SW480 (cell line): Measurements from ENCODE around the gene HRNR.
"Not testable (repeated sequence)": the region's sequence is repeated elsewhere in the genome, so short reads cannot be mapped to it uniquely, and the experiment has no call there.

Experiments used
- DNase-seq: peaks from one replicate; pipeline ENCODE4 v3.0.0-alpha.2; 2016; ENCODE audit warnings: low spot score

HRNR gene

DNA sequence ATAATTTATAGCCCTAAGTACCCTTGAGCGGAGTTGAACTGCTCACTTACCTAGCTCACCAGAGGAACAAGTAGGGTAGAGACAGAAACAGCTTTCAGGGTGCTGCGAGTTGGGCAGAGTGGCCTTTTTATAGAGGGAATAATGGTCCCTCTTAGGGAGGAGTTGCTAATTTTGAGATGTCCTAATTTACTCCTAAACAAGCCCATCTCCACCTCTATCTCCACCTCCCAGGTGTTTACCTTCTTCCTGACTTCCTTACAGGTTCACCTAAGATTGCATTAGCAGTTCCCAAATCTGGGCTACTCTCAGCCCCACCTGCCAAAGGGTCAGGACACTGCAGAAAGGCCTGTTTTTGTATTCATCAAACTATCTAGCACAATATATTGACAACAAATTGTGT lies at the start of gene HRNR:
Gene HRNR, minus strand, starts transcription at position 101 of the 400 bp plus-strand sequence. CDS start 940 bp downstream, outside the sequence.
- no peak for DNase-seq

GRCh38 chr1:152256394-152256793 lies 32.4 kb upstream of the HRNR start:
- DNase-seq = not testable (repeated sequence)

- no peak for DNase-seq
Observed at GRCh38 chr1:152252157-152252556, 28.2 kb upstream of the HRNR start.

- DNase-seq = no peak
Observed at GRCh38 chr1:152251391-152251790, 27.4 kb upstream of the HRNR start.

- DNase-seq = no peak
Observed at GRCh38 chr1:152247316-152247715, 23.3 kb upstream of the HRNR start.

- DNase-seq = no peak
Observed at GRCh38 chr1:152244576-152245273, 20.7 kb upstream of the HRNR start.

DNA sequence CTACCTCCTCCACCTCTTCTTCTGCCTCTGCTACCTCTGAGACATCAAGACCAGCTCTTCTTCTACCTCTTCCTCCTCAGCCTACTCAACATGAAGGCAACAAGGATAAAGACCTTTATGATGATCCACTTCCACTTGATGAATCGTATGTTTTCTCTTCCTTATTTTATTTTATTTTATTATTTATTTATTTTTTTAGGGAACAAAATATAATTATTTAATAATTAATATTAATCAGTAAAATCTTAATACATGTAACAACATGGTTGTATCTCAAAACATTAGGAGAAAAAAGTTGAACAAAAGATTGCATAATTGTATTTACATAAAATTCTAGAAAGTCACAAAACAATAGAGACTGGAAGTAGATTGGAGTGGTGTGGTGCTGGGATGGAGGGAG lies 13.1 kb upstream of the HRNR start:
- no peak for DNase-seq

- DNase-seq = no peak
Observed at GRCh38 chr1:152228831-152229230, 4.8 kb upstream of the HRNR start.

DNA sequence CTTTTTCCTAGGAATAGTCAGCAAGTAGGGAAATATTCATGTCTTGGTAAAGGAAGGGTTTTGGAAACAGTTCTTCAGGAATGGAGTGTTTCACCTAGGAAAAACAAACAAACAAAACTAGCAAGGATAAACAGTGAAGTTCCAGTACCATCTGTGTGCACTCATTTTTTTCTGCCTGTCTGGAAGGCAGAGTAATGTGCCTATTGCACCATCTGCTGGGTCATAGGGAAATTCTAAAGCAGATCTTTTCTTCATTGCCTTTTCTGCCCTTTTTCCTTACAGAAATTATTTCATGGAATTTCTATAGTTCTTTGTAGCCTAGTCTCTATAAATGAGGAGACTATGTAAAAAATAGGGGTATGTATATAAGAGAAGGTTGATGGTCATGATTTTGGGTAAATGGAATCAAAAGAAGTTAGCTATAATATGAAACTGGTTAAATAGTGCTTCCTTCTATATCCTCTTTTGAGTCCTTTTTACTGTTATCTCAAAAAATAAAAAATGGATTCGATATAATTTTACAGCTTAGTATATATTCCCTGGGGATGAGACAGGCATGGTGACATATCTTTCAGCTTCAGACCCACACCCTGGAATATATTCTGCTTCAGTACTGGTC lies 3.4 kb upstream of the HRNR start:
- peak; percentile 7 for DNase-seq

DNA sequence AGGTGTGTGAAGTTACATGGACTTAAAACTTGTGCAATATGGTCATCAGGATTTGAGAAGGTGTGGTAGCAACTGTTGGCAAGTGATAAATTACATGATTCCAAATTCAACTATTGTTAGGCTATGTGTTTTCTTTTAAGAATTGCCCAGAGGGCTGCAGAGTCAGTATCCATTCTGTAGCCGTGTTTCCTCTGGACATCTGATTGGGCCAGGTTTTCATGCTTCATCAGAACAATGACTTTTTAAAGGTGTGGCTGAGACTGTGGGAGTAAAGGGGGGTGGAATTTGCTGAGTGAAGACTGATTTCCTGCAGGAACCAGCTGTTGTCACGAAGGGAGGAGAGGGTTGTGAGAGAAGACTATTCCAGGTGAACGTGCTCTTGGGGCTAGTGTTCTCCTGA lies 1.7 kb upstream of the HRNR start:
- DNase-seq = no peak

GRCh38 chr1:152220166-152221163 lies 3.5 kb downstream of the HRNR start:
- DNase-seq = no peak

- DNase-seq = not testable (repeated sequence)
Observed at GRCh38 chr1:152219438-152219837, 4.6 kb downstream of the HRNR start.

GRCh38 chr1:152218762-152219436 lies 5.1 kb downstream of the HRNR start:
- DNase-seq = no peak

DNA sequence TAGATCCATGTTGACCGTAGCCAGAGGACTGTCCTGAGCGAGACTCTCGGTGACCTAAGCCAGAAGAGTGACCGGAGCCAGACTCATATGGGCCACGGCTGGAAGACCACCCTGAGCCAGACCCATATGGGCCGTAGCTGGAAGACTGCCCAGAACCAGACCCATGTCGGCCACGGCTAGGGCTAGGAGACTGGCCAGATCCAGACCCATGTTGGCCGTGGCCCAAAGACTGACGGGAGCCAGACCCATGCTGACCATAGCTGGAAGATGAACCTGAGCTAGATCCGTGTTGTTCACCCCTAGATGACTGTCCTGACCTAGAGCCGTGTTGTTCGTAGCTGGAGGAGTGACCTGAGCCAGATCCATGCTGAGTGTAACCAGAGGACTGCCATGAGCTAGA lies 8.4 kb downstream of the HRNR start:
- DNase-seq = not testable (repeated sequence)

GRCh38 chr1:152214911-152215310 lies 9.1 kb downstream of the HRNR start:
- DNase-seq = not testable (repeated sequence)

DNA sequence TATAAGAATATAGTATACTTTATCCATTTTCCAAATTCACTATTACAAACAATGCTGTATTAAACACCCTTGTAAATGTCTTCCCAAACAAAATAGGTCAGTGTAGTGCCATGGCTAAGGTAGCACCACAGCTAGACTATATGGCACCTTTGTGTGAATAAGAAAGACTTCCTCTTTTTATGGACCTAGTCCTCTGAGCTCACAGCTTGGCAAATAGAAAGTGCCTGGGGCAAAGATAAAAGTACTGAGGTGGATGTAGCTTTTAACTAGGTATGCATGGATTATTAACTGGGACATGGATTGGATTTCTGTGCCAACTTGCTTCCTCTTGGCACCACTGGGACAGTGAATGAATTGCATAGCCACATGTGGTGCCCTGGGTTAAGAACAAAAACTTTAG lies 25.0 kb downstream of the HRNR start:
- no peak for DNase-seq

DNA sequence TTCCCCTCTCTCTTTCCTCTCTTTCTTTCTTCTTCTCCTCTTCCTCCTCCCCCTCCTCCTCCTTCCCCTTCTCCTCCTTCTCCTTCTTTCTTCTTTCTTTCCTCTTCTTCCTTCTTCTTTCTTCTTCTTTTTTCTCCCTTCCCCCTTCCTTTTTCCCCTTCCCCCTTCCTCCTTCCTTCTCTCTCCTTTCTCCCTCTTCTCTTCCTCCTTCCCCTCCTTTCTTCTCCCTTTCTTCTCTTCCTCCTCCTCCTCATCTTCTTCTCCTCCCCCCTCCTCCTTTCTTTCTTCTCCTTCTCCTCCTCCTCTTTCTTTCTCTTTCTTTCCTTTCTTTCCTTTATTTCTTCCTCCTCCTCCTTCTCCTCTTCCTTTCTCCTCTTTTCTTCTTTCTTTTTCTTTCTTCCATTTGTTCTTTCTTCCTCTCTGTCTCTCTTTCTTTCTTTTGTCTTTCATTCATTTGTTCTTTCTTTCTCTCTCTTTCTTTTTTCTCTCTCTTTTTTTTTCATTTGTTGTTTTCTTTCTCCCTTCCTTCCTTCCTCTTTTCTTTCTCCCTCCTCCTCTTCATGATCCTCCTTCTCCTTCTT lies 26.5 kb downstream of the HRNR start:
- DNase-seq = no peak

- no peak for DNase-seq
Observed at GRCh38 chr1:152191711-152192110, 32.3 kb downstream of the HRNR start.

GRCh38 chr1:152191260-152191659 lies 32.7 kb downstream of the HRNR start:
- DNase-seq = no peak

GRCh38 chr1:152190589-152190988 lies 33.4 kb downstream of the HRNR start:
- DNase-seq = no peak

- peak; percentile 80 for DNase-seq
Observed at GRCh38 chr1:152189657-152190442, 34.1 kb downstream of the HRNR start.
